HepG2 (cell line): Measurements from ENCODE around the gene TRH.
"Not testable (repeated sequence)": the region's sequence is repeated elsewhere in the genome, so short reads cannot be mapped to it uniquely, and the experiment has no call there.

Source experiments
- BHLHE40 ChIP-seq: IDR thresholded peaks from 2 replicates; pipeline ENCODE4 v1.6.1; 2011; ENCODE audit warnings: low read length, improper control_type of control experiment
- CHD2 ChIP-seq: IDR thresholded peaks from 2 replicates; pipeline ENCODE4 v1.6.1; 2011; ENCODE audit warnings: low read depth, low read length, improper control_type of control experiment
- NCOA2 ChIP-seq: sonication (generic); formaldehyde crosslinking; IDR thresholded peaks from 2 replicates; pipeline ENCODE4 v1.8.0; 2022; ENCODE audit warnings: inconsistent platforms
- RBM22 ChIP-seq: fragments of 200-400 bp; formaldehyde crosslinking; optimal IDR thresholded peaks from 2 replicates; pipeline ENCODE3; 2017; ENCODE audit warnings: mild to moderate bottlenecking, low read length, moderate library complexity
- YY1 ChIP-seq: IDR thresholded peaks from 2 replicates; pipeline ENCODE4 v1.6.1; 2011; ENCODE audit warnings: low read length, low read depth, moderate library complexity, mild to moderate bottlenecking; ENCODE audit not compliant: insufficient read depth, insufficient replicate concordance
- ZBTB7B ChIP-seq: sonication (generic); formaldehyde crosslinking; IDR thresholded peaks from 2 replicates; pipeline ENCODE4 v1.4.0; 2020; ENCODE audit warnings: missing genetic modification reagents
- ZNF382 ChIP-seq: sonication (generic); formaldehyde crosslinking; IDR thresholded peaks from 2 replicates; pipeline ENCODE4 v1.5.0; 2020; ENCODE audit warnings: missing genetic modification reagents, mild to moderate bottlenecking, borderline replicate concordance
- TF ChIP-seq, protein P1 (sequence below), 2 experiments: sonication (generic) in 1 of 2; formaldehyde crosslinking in 1 of 2; IDR thresholded peaks; 2 replicates each; pipeline versions ENCODE4 v1.5.1 to v1.6.1; 2011 to 2020; ENCODE audit warnings: borderline replicate concordance in 1 of 2, low read depth in 1 of 2, low read length in 1 of 2, mild to moderate bottlenecking in 1 of 2, missing genetic modification reagents in 1 of 2, moderate library complexity in 1 of 2
- TF ChIP-seq, protein P2 (sequence below): sonication (generic); formaldehyde crosslinking; IDR thresholded peaks from 2 replicates; pipeline ENCODE4 v1.5.0; 2020; ENCODE audit warnings: mild to moderate bottlenecking, missing genetic modification reagents, moderate library complexity
- TF ChIP-seq, protein P3 (sequence below): sonication (generic); formaldehyde crosslinking; IDR thresholded peaks from 2 replicates; pipeline ENCODE4 v1.4.0; 2020; ENCODE audit warnings: missing genetic modification reagents

DNA sequence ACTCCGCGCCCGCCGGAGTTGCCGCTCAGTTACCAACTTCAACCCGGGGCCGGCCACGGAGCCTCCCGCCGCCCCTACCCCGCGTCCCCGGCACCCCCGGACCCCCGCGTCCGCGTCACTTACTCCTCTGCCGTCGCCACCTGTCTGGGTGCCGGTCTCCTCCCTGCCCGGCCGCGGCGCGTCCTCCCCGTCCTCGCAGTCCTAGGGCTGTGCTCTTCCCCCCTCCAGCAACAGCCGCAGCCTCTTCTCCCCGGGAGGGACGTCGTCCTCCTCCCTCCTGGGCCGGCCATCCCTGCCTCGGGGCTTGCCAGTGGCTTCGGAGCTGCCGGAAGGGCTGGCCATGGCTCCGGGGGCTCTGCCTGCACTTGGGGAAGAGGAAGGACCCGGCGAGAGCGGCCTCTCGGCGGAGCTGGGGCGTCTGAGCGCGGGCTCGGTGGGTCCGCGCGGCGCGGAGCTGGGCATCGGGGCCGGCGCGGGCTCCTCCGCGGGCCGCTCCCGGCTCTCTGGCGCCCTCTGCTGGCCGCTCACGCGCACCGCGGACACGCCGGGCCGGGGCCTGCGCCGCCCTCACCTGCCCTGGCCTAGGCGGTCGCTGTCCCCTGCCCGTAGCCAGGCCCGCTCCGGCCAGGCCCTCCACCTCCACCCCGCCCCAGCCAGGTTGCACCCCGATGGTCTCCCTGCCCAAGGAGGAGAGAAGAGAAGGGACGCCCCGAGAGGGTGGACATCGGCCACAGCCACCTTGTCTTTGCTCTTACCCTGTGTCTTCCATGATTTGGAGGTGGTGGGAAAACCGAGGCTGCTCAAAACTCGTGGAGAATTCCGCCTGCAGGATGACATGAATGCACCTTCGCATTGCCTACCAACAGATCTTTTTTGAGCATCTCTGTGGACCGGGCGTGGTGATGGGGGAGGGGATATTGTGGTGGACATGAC is 28.4 kb downstream of the TRH start:
- TF ChIP-seq, protein P1, sequence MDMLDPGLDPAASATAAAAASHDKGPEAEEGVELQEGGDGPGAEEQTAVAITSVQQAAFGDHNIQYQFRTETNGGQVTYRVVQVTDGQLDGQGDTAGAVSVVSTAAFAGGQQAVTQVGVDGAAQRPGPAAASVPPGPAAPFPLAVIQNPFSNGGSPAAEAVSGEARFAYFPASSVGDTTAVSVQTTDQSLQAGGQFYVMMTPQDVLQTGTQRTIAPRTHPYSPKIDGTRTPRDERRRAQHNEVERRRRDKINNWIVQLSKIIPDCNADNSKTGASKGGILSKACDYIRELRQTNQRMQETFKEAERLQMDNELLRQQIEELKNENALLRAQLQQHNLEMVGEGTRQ (IDR thresholded peaks at IDR 0.05; ENCODE audit: low read depth, low read length) = not testable (repeated sequence)
- TF ChIP-seq, protein P1 (CRISPR knock-in tag; IDR thresholded peaks at IDR 0.05; ENCODE audit: borderline replicate concordance) = not testable (repeated sequence)
- TF ChIP-seq RBM22; ZBTB7B; CHD2; BHLHE40; ZNF382 (CRISPR knock-in tag); NCOA2 (CRISPR knock-in tag): not testable (repeated sequence)
- TF ChIP-seq, protein P2, sequence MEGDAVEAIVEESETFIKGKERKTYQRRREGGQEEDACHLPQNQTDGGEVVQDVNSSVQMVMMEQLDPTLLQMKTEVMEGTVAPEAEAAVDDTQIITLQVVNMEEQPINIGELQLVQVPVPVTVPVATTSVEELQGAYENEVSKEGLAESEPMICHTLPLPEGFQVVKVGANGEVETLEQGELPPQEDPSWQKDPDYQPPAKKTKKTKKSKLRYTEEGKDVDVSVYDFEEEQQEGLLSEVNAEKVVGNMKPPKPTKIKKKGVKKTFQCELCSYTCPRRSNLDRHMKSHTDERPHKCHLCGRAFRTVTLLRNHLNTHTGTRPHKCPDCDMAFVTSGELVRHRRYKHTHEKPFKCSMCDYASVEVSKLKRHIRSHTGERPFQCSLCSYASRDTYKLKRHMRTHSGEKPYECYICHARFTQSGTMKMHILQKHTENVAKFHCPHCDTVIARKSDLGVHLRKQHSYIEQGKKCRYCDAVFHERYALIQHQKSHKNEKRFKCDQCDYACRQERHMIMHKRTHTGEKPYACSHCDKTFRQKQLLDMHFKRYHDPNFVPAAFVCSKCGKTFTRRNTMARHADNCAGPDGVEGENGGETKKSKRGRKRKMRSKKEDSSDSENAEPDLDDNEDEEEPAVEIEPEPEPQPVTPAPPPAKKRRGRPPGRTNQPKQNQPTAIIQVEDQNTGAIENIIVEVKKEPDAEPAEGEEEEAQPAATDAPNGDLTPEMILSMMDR (CRISPR knock-in tag) = peak; percentile 58; the same call in 1 of the 2 replicates
- TF ChIP-seq, protein P3, sequence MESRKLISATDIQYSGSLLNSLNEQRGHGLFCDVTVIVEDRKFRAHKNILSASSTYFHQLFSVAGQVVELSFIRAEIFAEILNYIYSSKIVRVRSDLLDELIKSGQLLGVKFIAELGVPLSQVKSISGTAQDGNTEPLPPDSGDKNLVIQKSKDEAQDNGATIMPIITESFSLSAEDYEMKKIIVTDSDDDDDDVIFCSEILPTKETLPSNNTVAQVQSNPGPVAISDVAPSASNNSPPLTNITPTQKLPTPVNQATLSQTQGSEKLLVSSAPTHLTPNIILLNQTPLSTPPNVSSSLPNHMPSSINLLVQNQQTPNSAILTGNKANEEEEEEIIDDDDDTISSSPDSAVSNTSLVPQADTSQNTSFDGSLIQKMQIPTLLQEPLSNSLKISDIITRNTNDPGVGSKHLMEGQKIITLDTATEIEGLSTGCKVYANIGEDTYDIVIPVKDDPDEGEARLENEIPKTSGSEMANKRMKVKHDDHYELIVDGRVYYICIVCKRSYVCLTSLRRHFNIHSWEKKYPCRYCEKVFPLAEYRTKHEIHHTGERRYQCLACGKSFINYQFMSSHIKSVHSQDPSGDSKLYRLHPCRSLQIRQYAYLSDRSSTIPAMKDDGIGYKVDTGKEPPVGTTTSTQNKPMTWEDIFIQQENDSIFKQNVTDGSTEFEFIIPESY (CRISPR knock-in tag) = not testable (repeated sequence)
- TF ChIP-seq YY1 = peak; percentile 37
